Activated CD4-positive, alpha-beta T cell treated with anti-CD3 and anti-CD28 coated beads for 36 hours (primary cell): ENCODE results near the gene TXK. TPM values are rescaled to one million over a fixed set of nuclear protein-coding genes. Genes with fewer than 3 reads are reported as not detected.
"Not testable (repeated sequence)": the region's sequence is repeated elsewhere in the genome, so short reads cannot be mapped to it uniquely, and the experiment has no call there.

Experiments
- ATAC-seq: fragments of 200-7000 bp; cut with Tn5 transposase; one replicate; pipeline ENCODE4 v1.10.0; 2021; ENCODE audit warnings: mild to moderate bottlenecking, moderate library complexity
- CTCF ChIA-PET: fragments of 350-600 bp; sonication (Branson Sonifier 250); formaldehyde crosslinking; loops from one replicate; lab custom pipeline; 2021; ENCODE audit warnings: antibody characterized with exemption; lab: Charles Lee
- POLR2A ChIA-PET: fragments of 350-600 bp; sonication (Branson Sonifier 250); formaldehyde crosslinking; loops from one replicate; lab custom pipeline; 2021; ENCODE audit warnings: antibody characterized with exemption, inconsistent platforms; lab: Charles Lee
- DNase-seq: peaks from one replicate; pipeline ENCODE4 v3.0.0-alpha.2; 2020
- H3K27ac Mint-ChIP-seq: one replicate; pipeline ENCODE4 v1.8.0; 2021; ENCODE audit warnings: mixed read lengths
- H3K27me3 Mint-ChIP-seq: one replicate; pipeline ENCODE4 v1.8.0; 2021; ENCODE audit warnings: mixed read lengths
- H3K36me3 Mint-ChIP-seq: one replicate; pipeline ENCODE4 v1.8.0; 2021; ENCODE audit warnings: low read depth, mixed read lengths
- H3K4me1 Mint-ChIP-seq: one replicate; pipeline ENCODE4 v1.8.0; 2021; ENCODE audit warnings: mixed read lengths
- H3K4me3 Mint-ChIP-seq: one replicate; pipeline ENCODE4 v1.8.0; 2021; ENCODE audit warnings: mild to moderate bottlenecking, moderate library complexity, mixed read lengths
- H3K9me3 Mint-ChIP-seq: one replicate; pipeline ENCODE4 v1.8.0; 2021; ENCODE audit warnings: low read depth, mixed read lengths
- intact Hi-C, 2 experiments: fragments of 100-400 bp; cut with DNase I in 1 of 2; cut with micrococcal nuclease in 1 of 2; formaldehyde crosslinking; loops; one replicate each; pipeline versions ENCODE4 v1.14.2 to v1.15.1; 2022 to 2024; cut with DNase I, micrococcal nuclease
- total RNA-seq, 2 experiments: library from RNA; stranded (reverse); gene quantifications; one replicate each; pipeline ENCODE4 v1.2.3, GENCODE V29; 2021

The TXK gene
- 10 to 100 TPM; 11.2 to 18.2 TPM for total RNA-seq

GRCh38 chr4:48134081-48134480 is at the start of gene TXK:
TSS of gene TXK (minus strand) at chr4:48134250. CDS start at chr4:48134170, 80 bp downstream.
- peak; percentile 33 for DNase-seq
- ChIA-PET CTCF (interaction anchor here (0.8 to 1.2 kb wide), 6 partner anchors 9 to 100 kb away, joined by 3 to 5 read pairs (median 4); no protein-coding TSS in a partner anchor), POLR2A (interaction anchor here (0.8 kb wide), 1 partner anchor 98 kb away, joined by 3 read pairs; no protein-coding TSS in a partner anchor)
- intact Hi-C loops, result loop anchor here in 1 of 2 experiments (5.0 kb wide), 2 partner anchors 297 to 698 kb away; partner anchors contain the start of genes CORIN and OCIAD1
- H3K27ac Mint-ChIP-seq, result peak within 1 kb of the TSS; percentile 97
- peaks cover 81% of the 10 kb centered on the region for H3K4me1 Mint-ChIP-seq
- peaks cover 17% of the 10 kb centered on the region for H3K36me3 Mint-ChIP-seq
- H3K4me3 Mint-ChIP-seq, result peak within 1 kb of the TSS; percentile 81
- peak; percentile 49 for ATAC-seq
- no peaks in the 10 kb centered on the region for H3K9me3 Mint-ChIP-seq
- H3K27me3 Mint-ChIP-seq, result no peaks in the 10 kb centered on the region

- H3K4me1 Mint-ChIP-seq, result peaks cover 15% of the 10 kb centered on the region
- ChIA-PET CTCF (interaction anchor here (0.9 kb wide), 1 partner anchor 70 kb away, joined by 3 read pairs; no protein-coding TSS in a partner anchor), POLR2A (no interaction called here)
- DNase-seq (no peak), ATAC-seq (peak; percentile 51)
- no peak overlapping the region for H3K27ac Mint-ChIP-seq
- H3K36me3 Mint-ChIP-seq, result no peaks in the 10 kb centered on the region
- H3K27me3 Mint-ChIP-seq, result no peaks in the 10 kb centered on the region
- intact Hi-C loops, result no loop called here
- H3K4me3 Mint-ChIP-seq, result no peak overlapping the region
- H3K9me3 Mint-ChIP-seq, result peaks cover 3% of the 10 kb centered on the region
These were observed 46.2 kb upstream of the TXK start for GRCh38 chr4:48180234-48180633.

- H3K36me3 Mint-ChIP-seq, result no peaks in the 10 kb centered on the region
- DNase-seq, result no peak
- ChIA-PET CTCF (no interaction called here), POLR2A (no interaction called here)
- peaks cover 3% of the 10 kb centered on the region for H3K9me3 Mint-ChIP-seq
- H3K4me1 Mint-ChIP-seq, result peaks cover 22% of the 10 kb centered on the region
- intact Hi-C loops, result no loop called here
- no peaks in the 10 kb centered on the region for H3K27me3 Mint-ChIP-seq
- H3K4me3 Mint-ChIP-seq, result no peak overlapping the region
- peak; percentile 26 for ATAC-seq
- no peak overlapping the region for H3K27ac Mint-ChIP-seq
These were observed 44.9 kb upstream of the TXK start for GRCh38 chr4:48178931-48179330.

- intact Hi-C loops, result no loop called here
- no peak overlapping the region for H3K4me3 Mint-ChIP-seq
- H3K27me3 Mint-ChIP-seq, result no peaks in the 10 kb centered on the region
- ChIA-PET POLR2A (no interaction called here), CTCF (no interaction called here)
- H3K36me3 Mint-ChIP-seq, result no peaks in the 10 kb centered on the region
- peaks cover 33% of the 10 kb centered on the region for H3K4me1 Mint-ChIP-seq
- no peak for ATAC-seq
- peaks cover 3% of the 10 kb centered on the region for H3K9me3 Mint-ChIP-seq
- no peak for DNase-seq
- no peak overlapping the region for H3K27ac Mint-ChIP-seq
These were observed 41.8 kb upstream of the TXK start for GRCh38 chr4:48175806-48176205.

- H3K36me3 Mint-ChIP-seq, result no peaks in the 10 kb centered on the region
- no peaks in the 10 kb centered on the region for H3K27me3 Mint-ChIP-seq
- H3K27ac Mint-ChIP-seq, result no peak overlapping the region
- no peak for DNase-seq
- intact Hi-C loops, result no loop called here
- ChIA-PET POLR2A (no interaction called here), CTCF (interaction anchor here (1.6 kb wide), 1 partner anchor 10 kb away, joined by 4 read pairs; no protein-coding TSS in a partner anchor)
- H3K9me3 Mint-ChIP-seq, result peaks cover 3% of the 10 kb centered on the region
- no peak for ATAC-seq
- H3K4me3 Mint-ChIP-seq, result no peak overlapping the region
- peaks cover 29% of the 10 kb centered on the region for H3K4me1 Mint-ChIP-seq
These were observed 41.3 kb upstream of the TXK start for GRCh38 chr4:48175328-48175727.

GRCh38 chr4:48173056-48173991 is 39.3 kb upstream of the TXK start:
- Mint-ChIP-seq H3K9me3 (peaks cover 3% of the 10 kb centered on the region), H3K27ac (no peak overlapping the region), H3K36me3 (no peaks in the 10 kb centered on the region), H3K27me3 (no peaks in the 10 kb centered on the region), H3K4me3 (no peak overlapping the region), H3K4me1 (peaks cover 23% of the 10 kb centered on the region)
- ATAC-seq (peak; percentile 63), DNase-seq (peak; percentile 14)
- intact Hi-C loops, result no loop called here
- CTCF ChIA-PET, result interaction anchor here (0.5 to 1.6 kb wide), 2 partner anchors 34 to 686 kb away, joined by 3 to 5 read pairs; no protein-coding TSS in a partner anchor
- POLR2A ChIA-PET, result no interaction called here

GRCh38 chr4:48172651-48173050 is 38.6 kb upstream of the TXK start:
- ChIA-PET CTCF (interaction anchor here (0.8 kb wide), 1 partner anchor 118 kb away, joined by 4 read pairs; no protein-coding TSS in a partner anchor), POLR2A (no interaction called here)
- no peak for DNase-seq
- Mint-ChIP-seq H3K27me3 (no peaks in the 10 kb centered on the region), H3K4me1 (peaks cover 30% of the 10 kb centered on the region), H3K4me3 (no peak overlapping the region), H3K27ac (no peak overlapping the region), H3K9me3 (peaks cover 3% of the 10 kb centered on the region), H3K36me3 (peaks cover 2% of the 10 kb centered on the region)
- intact Hi-C loops, result no loop called here
- no peak for ATAC-seq

GRCh38 chr4:48169636-48170035 is 35.6 kb upstream of the TXK start:
- Mint-ChIP-seq H3K9me3 (no peaks in the 10 kb centered on the region), H3K4me1 (peaks cover 26% of the 10 kb centered on the region), H3K27me3 (no peaks in the 10 kb centered on the region), H3K27ac (no peak overlapping the region), H3K36me3 (peaks cover 6% of the 10 kb centered on the region), H3K4me3 (no peak overlapping the region)
- intact Hi-C loops, result loop anchor here in 1 of 2 experiments (2.0 kb wide), 2 partner anchors 41 to 101 kb away; no protein-coding TSS in a partner anchor
- POLR2A ChIA-PET, result interaction anchor here (0.7 kb wide), 1 partner anchor 740 kb away, joined by 9 read pairs; no protein-coding TSS in a partner anchor
- CTCF ChIA-PET, result interaction anchor here (0.9 kb wide), 1 partner anchor 11 kb away, joined by 3 read pairs; no protein-coding TSS in a partner anchor
- no peak for DNase-seq
- no peak for ATAC-seq

- DNase-seq (no peak), ATAC-seq (peak; percentile 86)
- ChIA-PET CTCF (no interaction called here), POLR2A (no interaction called here)
- Mint-ChIP-seq H3K4me3 (no peak overlapping the region), H3K9me3 (no peaks in the 10 kb centered on the region), H3K36me3 (peaks cover 9% of the 10 kb centered on the region), H3K27me3 (no peaks in the 10 kb centered on the region), H3K4me1 (peaks cover 13% of the 10 kb centered on the region), H3K27ac (no peak overlapping the region)
- intact Hi-C loops, result loop anchor here in 1 of 2 experiments (2.0 kb wide), 2 partner anchors 39 to 103 kb away; no protein-coding TSS in a partner anchor
These were observed 33.7 kb upstream of the TXK start for GRCh38 chr4:48167538-48168263.

GRCh38 chr4:48164561-48164960 is 30.5 kb upstream of the TXK start:
- H3K4me3 Mint-ChIP-seq, POLR2A ChIA-PET, H3K9me3 Mint-ChIP-seq, ATAC-seq, H3K27ac Mint-ChIP-seq, DNase-seq, intact Hi-C loops, H3K27me3 Mint-ChIP-seq: not testable (repeated sequence)
- Mint-ChIP-seq H3K4me1 (peaks cover 29% of the 10 kb centered on the region), H3K36me3 (peaks cover 14% of the 10 kb centered on the region)
- CTCF ChIA-PET, result interaction anchor here (1.3 kb wide), 1 partner anchor 10 kb away, joined by 4 read pairs; no protein-coding TSS in a partner anchor

GRCh38 chr4:48163746-48164145 is 29.7 kb upstream of the TXK start:
- CTCF ChIA-PET, result interaction anchor here (0.6 to 1.2 kb wide), 3 partner anchors 9 to 93 kb away, joined by 3 to 5 read pairs (median 3); no protein-coding TSS in a partner anchor
- POLR2A ChIA-PET, result no interaction called here
- Mint-ChIP-seq H3K4me3 (no peak overlapping the region), H3K36me3 (peaks cover 18% of the 10 kb centered on the region), H3K27ac (no peak overlapping the region), H3K27me3 (no peaks in the 10 kb centered on the region), H3K4me1 (peaks cover 29% of the 10 kb centered on the region), H3K9me3 (no peaks in the 10 kb centered on the region)
- no peak for DNase-seq
- ATAC-seq, result no peak
- intact Hi-C loops, result no loop called here
